ENCODE data around the gene WFS1. TPM values are rescaled to one million over a fixed set of nuclear protein-coding genes. Genes with fewer than 3 reads are reported as not detected.

WFS1 gene
- total RNA-seq, 3 donors from 2014 or later: 32.5 to 58.3 (median 37.1) TPM

DNA sequence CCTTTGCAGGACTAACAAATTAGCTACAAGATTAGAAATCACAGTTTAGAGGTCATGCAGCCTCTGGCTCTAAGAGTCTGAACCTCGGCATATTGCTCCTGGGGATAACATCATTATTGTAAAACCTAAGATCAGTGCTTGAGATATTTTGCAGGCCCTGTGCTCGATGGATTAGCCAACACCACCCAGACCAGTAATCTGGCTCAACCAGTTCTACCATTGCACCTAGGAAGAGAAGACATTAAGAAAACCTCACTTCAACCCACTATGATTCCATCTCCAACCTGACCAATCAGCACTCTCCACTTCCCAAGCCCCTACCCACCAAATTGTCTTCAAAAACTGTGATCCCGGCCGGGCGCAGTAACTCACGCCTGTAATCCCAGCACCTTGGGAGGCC is 43.6 kb downstream of the WFS1 start:
- H3K4me3 ChIP-seq: no peak overlapping the region
- H3K36me3 ChIP-seq: no peaks in the 10 kb centered on the region
- H3K9me3 ChIP-seq: no peaks in the 10 kb centered on the region
- no peak for DNase-seq (ENCODE audit: low spot score in 2 of 2)
- H3K27ac ChIP-seq: no peak overlapping the region
- no peaks in the 10 kb centered on the region for H3K4me1 ChIP-seq
- no peak for TF ChIP-seq POLR2AphosphoS5 (IDR thresholded peaks at IDR 0.05)
- no peak for TF ChIP-seq POLR2A (IDR thresholded peaks at IDR 0.05)
- TF ChIP-seq, protein P1, sequence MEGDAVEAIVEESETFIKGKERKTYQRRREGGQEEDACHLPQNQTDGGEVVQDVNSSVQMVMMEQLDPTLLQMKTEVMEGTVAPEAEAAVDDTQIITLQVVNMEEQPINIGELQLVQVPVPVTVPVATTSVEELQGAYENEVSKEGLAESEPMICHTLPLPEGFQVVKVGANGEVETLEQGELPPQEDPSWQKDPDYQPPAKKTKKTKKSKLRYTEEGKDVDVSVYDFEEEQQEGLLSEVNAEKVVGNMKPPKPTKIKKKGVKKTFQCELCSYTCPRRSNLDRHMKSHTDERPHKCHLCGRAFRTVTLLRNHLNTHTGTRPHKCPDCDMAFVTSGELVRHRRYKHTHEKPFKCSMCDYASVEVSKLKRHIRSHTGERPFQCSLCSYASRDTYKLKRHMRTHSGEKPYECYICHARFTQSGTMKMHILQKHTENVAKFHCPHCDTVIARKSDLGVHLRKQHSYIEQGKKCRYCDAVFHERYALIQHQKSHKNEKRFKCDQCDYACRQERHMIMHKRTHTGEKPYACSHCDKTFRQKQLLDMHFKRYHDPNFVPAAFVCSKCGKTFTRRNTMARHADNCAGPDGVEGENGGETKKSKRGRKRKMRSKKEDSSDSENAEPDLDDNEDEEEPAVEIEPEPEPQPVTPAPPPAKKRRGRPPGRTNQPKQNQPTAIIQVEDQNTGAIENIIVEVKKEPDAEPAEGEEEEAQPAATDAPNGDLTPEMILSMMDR (IDR thresholded peaks at IDR 0.05): no peak
- intact Hi-C loops (cut with DNase I; ENCODE audit: low total_unique reads): no loop called here
- H3K27me3 ChIP-seq: no peaks in the 10 kb centered on the region

DNA sequence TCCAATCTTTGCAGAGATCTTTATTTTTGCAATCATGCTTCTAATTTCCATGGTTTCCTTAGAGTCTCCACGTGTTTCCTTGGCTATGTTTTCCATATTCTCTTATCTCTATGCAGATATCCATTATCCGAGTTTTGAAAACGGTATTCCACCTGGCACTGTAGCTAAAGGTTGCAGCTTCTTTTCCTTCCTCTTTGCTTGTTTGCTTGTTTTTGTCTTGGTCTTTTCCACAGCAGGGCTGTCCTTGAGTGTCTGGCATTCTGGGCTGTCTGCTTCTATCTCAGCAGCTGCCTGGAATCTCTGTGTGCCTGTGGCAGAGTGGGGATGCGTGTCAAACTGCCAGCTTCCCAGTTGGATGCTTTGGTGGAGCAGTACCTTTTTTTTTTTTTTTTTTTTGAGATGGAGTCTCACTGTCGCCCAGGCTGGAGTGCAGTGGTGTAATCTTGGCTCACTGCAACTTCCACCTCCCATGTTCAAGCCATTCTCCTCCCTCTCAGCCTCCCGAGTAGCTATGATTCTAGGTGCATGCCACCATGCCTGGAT is 46.9 kb downstream of the WFS1 start:
- H3K27ac ChIP-seq: no peak overlapping the region
- no peak for DNase-seq (ENCODE audit: low spot score in 2 of 2)
- no peaks in the 10 kb centered on the region for H3K36me3 ChIP-seq
- H3K4me3 ChIP-seq: no peak overlapping the region
- TF ChIP-seq, protein P1 (IDR thresholded peaks at IDR 0.05): no peak
- TF ChIP-seq POLR2A (IDR thresholded peaks at IDR 0.05) (no peak), POLR2AphosphoS5 (IDR thresholded peaks at IDR 0.05) (no peak)
- intact Hi-C loops (cut with DNase I; ENCODE audit: low total_unique reads): no loop called here
- no peaks in the 10 kb centered on the region for H3K4me1 ChIP-seq
- no peaks in the 10 kb centered on the region for H3K27me3 ChIP-seq
- H3K9me3 ChIP-seq: peaks cover 6 to 7% of the 10 kb centered on the region in 2 donors

DNA sequence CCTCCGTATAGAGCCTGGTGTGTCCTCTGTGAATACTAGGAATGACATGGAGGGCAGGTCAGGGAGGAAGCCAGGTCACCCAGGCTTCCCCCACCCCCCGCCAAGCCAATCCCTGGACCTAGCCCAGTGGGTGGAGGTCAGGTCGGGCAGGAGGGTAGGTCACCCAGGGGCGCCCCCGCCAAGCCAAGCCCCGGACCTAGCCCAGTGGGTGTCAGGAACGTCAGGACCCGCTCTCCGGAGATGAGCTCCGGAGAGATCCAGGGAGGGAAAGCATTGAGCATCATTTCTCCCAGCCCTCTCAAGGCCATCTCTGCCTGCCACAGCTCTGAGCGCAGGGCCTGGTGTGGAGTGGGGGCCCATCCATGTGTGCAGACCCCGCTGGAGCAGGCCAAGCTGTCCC is 48.6 kb downstream of the WFS1 start:
- DNase-seq (ENCODE audit: low spot score in 2 of 2): no peak
- Histone ChIP-seq H3K27ac (no peak overlapping the region), H3K4me1 (no peaks in the 10 kb centered on the region), H3K4me3 (no peak overlapping the region), H3K36me3 (no peaks in the 10 kb centered on the region), H3K9me3 (peaks cover 6 to 7% of the 10 kb centered on the region in 2 donors), H3K27me3 (no peaks in the 10 kb centered on the region)
- intact Hi-C loops (cut with DNase I; ENCODE audit: low total_unique reads): loop anchor here (2.0 kb wide), 1 partner anchor 17 kb away; no protein-coding TSS in a partner anchor
- TF ChIP-seq POLR2A (IDR thresholded peaks at IDR 0.05) (no peak), POLR2AphosphoS5 (IDR thresholded peaks at IDR 0.05) (no peak)
- TF ChIP-seq, protein P1 (IDR thresholded peaks at IDR 0.05): no peak

DNA sequence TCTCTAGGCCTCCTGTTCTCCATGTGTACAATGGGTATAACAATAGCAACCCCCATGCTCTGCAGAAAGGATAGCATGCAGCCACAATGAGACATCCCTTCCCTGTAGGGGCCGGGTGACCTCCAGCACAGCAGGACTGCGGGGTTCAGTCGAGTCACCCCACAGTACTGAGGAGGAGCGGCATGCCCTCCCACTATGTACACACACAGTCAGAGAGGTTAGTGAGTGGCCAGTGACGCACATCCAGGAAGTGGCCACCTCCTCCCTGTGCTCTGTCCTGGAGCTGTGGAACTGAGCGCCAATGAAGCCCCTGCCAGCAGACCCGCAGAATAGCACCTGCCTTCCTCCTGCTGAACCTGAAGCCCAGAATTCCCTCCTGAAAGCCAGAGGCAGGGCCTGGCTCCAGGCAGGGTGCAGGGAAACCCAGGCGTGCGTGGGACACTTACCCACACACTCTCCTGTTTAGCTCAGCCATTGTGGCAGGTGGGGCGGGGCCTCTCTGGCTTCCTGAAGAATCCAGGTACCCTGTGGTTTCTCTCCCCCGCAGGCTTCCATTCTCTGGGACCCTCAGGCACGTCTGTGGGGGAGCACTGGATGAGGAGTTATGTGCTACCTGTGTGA is 50.0 kb downstream of the WFS1 start:
- no peak overlapping the region for H3K27ac ChIP-seq
- no peaks in the 10 kb centered on the region for H3K27me3 ChIP-seq
- intact Hi-C loops (cut with DNase I; ENCODE audit: low total_unique reads): loop anchor here (2.0 to 5.0 kb wide), 2 partner anchors 15 to 67 kb away; no protein-coding TSS in a partner anchor
- peaks cover 6 to 7% of the 10 kb centered on the region in 2 donors for H3K9me3 ChIP-seq
- TF ChIP-seq POLR2A (IDR thresholded peaks at IDR 0.05) (no peak), POLR2AphosphoS5 (IDR thresholded peaks at IDR 0.05) (no peak)
- TF ChIP-seq, protein P1 (IDR thresholded peaks at IDR 0.05): no peak
- DNase-seq (ENCODE audit: low spot score in 2 of 2): no peak
- H3K36me3 ChIP-seq: no peaks in the 10 kb centered on the region
- no peaks in the 10 kb centered on the region for H3K4me1 ChIP-seq
- no peak overlapping the region for H3K4me3 ChIP-seq

DNA sequence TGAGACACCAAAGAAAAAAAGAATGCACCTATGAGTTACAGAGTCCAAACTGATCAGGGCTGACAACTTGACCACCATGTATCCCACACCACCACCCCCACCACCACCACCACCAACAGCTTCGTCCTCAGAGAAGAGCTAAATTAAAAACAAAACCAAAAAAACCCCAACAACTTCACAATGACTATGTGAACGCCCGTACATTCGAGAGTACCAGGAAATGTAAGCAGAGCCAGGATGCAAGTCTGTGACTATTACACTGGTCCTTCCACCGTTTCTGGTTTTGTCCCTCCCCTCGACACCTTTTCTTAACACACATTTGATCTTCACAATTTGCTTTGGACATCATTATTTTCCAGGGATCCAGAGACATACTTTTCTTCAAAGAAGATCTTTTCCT is 51.0 kb downstream of the WFS1 start:
- intact Hi-C loops (cut with DNase I; ENCODE audit: low total_unique reads): loop anchor here (5.0 kb wide), 1 partner anchor 68 kb away; no protein-coding TSS in a partner anchor
- no peak overlapping the region for H3K4me3 ChIP-seq

More for the DNA sequence above, 51.0 kb downstream of the WFS1 start:
- H3K9me3 ChIP-seq: peaks cover 6 to 7% of the 10 kb centered on the region in 2 donors
- no peaks in the 10 kb centered on the region for H3K36me3 ChIP-seq
- no peaks in the 10 kb centered on the region for H3K4me1 ChIP-seq
- no peak overlapping the region for H3K27ac ChIP-seq
- H3K27me3 ChIP-seq: no peaks in the 10 kb centered on the region
- TF ChIP-seq POLR2A (IDR thresholded peaks at IDR 0.05): no peak
- TF ChIP-seq, protein P1 (IDR thresholded peaks at IDR 0.05): no peak
- no peak for TF ChIP-seq POLR2AphosphoS5 (IDR thresholded peaks at IDR 0.05)
- no peak for DNase-seq (ENCODE audit: low spot score in 2 of 2)
